Measurements from ENCODE around the gene SPINK9.

- TF ChIP-seq YY1 (IDR thresholded peaks at IDR 0.05; ENCODE audit: insufficient read depth, insufficient read length) (no peak), ZNF274 (IDR thresholded peaks at IDR 0.05; ENCODE audit: low read depth, low read length) (no peak)
Measured at GRCh38 chr5:148372893-148373292, 37.5 kb downstream of the SPINK9 start.
